Breast epithelium (tissue), 3 donors: Measurements from ENCODE around the gene SARM1.

Source experiments
- POLR2A ChIP-seq: fragments of 450-650 bp; IDR thresholded peaks from one replicate; pipeline ENCODE4 v1.6.1; 2016; ENCODE audit warnings: antibody characterized with exemption, mild to moderate bottlenecking, moderate library complexity
- POLR2AphosphoS5 ChIP-seq, 3 donors: sonication (generic); formaldehyde crosslinking; IDR thresholded peaks; one replicate each; pipeline ENCODE4 v1.6.1; 2017; ENCODE audit warnings: antibody characterized with exemption in 3 of 3

- TF ChIP-seq POLR2AphosphoS5 (IDR thresholded peaks at IDR 0.05) (peak in 2 of 3 donors; percentile 27 to 28), POLR2A (no peak)
Observed at GRCh38 chr17:28379814-28380801, 8.6 kb downstream of the SARM1 start.
